Subcutaneous adipose tissue (tissue), 4 donors: ENCODE data around the gene UBAC2. TPM values are rescaled to one million over a fixed set of nuclear protein-coding genes. Genes with fewer than 3 reads are reported as not detected.

Experiments
- total RNA-seq, 4 donors: library from RNA; depleted of rRNA; stranded (reverse); fragments of >200 nt; gene quantifications; one replicate each; pipeline ENCODE4 v1.1.0, GENCODE V29; 2016
- TF ChIP-seq, protein P1 (sequence below): fragments of 450-650 bp; IDR thresholded peaks from one replicate; pipeline ENCODE4 v1.5.1; 2016; ENCODE audit warnings: low read depth, mild to moderate bottlenecking, control low read depth, antibody characterized with exemption, moderate library complexity

The UBAC2 gene
- total RNA-seq, 4 donors from 2014 or later, result 47.4 to 73.3 (median 65.8) TPM

DNA sequence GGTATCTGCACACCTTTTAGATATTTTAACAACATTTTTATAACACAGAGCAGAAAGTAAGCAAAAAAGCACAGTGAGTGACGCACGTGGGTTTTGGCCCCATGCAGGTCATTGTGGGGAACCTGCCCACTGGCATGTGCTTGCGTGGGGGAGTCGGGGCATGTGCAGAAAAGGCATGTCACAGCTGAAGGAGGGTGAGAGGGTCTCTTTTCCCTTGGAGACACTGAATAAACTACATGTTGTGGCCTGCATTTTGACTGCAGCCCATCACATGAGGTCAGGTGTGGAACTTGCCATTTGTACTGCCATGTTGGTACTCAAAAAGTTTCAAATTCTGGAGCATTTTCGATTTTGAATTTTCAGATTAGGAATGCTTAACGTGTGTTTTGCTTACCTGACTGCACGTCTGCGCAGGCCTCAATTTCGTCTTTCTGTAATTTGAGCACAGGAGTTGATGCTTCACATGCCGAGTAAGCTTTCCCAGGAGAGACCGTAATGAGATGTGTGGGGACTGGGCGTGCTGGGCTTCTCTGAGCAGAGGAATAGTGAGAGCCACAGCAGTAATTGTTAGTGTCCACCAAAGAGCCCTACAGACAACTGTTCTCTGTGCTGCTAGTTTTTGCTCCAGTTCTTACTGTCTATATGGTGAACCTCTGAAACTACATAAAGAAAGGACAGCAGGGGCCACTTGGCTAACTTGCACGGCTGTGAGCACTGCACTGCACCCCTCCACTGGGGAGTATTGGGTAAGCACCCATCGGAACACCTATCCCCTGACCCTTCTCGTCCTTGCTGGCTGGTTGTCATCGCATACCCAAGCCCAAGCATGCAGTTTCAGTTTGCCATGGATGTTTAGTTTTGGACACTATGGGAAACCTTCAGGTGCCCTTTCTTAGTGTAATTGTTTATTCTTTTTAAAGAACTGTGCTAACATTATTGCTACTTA, 179.5 kb downstream of the UBAC2 start:
- TF ChIP-seq, protein P1, sequence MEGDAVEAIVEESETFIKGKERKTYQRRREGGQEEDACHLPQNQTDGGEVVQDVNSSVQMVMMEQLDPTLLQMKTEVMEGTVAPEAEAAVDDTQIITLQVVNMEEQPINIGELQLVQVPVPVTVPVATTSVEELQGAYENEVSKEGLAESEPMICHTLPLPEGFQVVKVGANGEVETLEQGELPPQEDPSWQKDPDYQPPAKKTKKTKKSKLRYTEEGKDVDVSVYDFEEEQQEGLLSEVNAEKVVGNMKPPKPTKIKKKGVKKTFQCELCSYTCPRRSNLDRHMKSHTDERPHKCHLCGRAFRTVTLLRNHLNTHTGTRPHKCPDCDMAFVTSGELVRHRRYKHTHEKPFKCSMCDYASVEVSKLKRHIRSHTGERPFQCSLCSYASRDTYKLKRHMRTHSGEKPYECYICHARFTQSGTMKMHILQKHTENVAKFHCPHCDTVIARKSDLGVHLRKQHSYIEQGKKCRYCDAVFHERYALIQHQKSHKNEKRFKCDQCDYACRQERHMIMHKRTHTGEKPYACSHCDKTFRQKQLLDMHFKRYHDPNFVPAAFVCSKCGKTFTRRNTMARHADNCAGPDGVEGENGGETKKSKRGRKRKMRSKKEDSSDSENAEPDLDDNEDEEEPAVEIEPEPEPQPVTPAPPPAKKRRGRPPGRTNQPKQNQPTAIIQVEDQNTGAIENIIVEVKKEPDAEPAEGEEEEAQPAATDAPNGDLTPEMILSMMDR, result no peak

DNA sequence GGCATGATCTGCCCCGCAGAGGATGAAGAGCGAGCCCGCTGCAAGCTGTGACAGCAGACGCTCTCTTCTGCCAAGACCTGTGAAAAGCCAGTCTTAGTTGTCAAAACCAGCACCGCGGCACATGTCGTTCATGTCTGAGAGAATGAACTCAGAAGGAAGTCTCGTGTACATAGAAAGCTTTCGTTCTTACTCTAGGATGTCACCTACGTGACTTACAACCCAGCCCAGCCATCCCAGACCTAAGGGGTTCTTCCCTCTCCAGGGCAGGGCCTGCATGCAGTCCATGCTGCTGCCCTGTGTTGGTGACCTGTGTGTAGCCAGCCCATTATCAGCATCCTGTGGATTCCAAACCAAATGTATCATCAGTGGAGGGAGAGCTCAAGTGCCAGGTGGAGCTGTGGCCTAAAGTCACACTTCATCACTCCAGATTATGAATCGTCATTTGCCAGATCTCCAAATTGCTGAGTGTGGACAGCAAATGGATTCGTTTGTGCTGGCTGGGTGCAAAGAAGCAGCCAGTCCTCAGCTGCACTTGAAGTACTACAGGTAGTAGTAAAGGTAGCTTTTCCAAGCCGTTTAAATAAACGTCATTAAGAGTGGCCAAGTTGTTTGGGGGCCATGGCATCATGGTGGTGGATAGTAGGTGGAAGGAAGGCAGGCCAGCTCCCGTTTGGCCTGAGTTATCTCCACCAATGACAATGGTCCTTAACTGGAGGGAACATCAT, 180.4 kb downstream of the UBAC2 start:
- TF ChIP-seq, protein P1, result no peak

DNA sequence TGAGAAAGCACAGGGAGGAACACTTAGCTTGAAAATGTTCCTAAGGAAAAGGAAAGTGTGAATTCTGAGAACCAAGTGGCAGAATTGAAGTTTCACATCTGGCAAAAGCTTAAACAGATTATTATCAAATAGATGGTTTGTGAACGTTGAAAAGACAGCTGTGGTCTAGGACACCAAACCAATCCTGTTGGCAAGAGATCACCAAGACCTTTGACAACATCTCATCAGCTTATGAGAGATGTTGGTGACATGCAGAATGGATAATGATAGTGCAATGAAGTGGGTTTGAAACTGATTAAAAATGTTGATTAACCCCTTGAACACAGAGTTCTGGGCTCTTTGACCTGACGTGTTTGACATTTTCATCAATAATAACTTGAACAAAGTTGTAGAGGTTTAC, 181.1 kb downstream of the UBAC2 start:
- TF ChIP-seq, protein P1, result no peak

- TF ChIP-seq, protein P1, result no peak
These were observed 181.9 kb downstream of the UBAC2 start for GRCh38 chr13:99382428-99383133.

- TF ChIP-seq, protein P1, result no peak
These were observed 182.9 kb downstream of the UBAC2 start for GRCh38 chr13:99383511-99383921.

- TF ChIP-seq, protein P1, result no peak
These were observed 183.3 kb downstream of the UBAC2 start for GRCh38 chr13:99383946-99384345.
